Caco-2 (cell line): Measurements from ENCODE around the gene STK33. TPM values are rescaled to one million over a fixed set of nuclear protein-coding genes. Genes with fewer than 3 reads are reported as not detected.

Experiments
- BruUV-seq: library from RNA; stranded (reverse); fragments of 400-500 nt; replicated peaks from 2 replicates; lab custom pipeline; 2021; lab: Mats Ljungman, UMichigan
- CTCF ChIA-PET: fragments of 300-600 bp; sonication (Branson Sonifier 250); formaldehyde crosslinking; loops from one replicate; lab custom pipeline; 2022; ENCODE audit warnings: antibody characterized with exemption; lab: Charles Lee
- POLR2A ChIA-PET: fragments of 300-600 bp; sonication (Branson Sonifier 250); formaldehyde crosslinking; loops from one replicate; lab custom pipeline; 2022; ENCODE audit warnings: antibody characterized with exemption; lab: Charles Lee
- DNase-seq, 2 experiments: peaks; one replicate each; pipeline versions ENCODE4 v3.0.0 to v3.0.0-alpha.2; 2020 to 2022
- H3K27me3 ChIP-seq: replicated peaks from 2 replicates; pipeline ENCODE4 v1.6.0; 2011; ENCODE audit warnings: low read length; ENCODE audit not compliant: control insufficient read depth, insufficient read depth
- H3K36me3 ChIP-seq: 2 replicates; pipeline ENCODE4 v1.5.1; 2011; ENCODE audit warnings: low read length; ENCODE audit not compliant: control insufficient read depth, insufficient read depth
- H3K4me1 ChIP-seq: fragments of 250-450 bp; sonication (Bioruptor Pico); 2 replicates; pipeline ENCODE4 v1.5.1; 2020; ENCODE audit warnings: mild to moderate bottlenecking
- H3K4me3 ChIP-seq: 2 replicates; pipeline ENCODE4 v1.5.1; 2011; ENCODE audit warnings: low read depth, mild to moderate bottlenecking, control low read depth, low read length
- H3K9me3 ChIP-seq: fragments of 250-450 bp; sonication (Bioruptor Pico); 2 replicates; pipeline ENCODE4 v1.5.1; 2020; ENCODE audit warnings: mild to moderate bottlenecking, moderate library complexity
- H3K27ac Mint-ChIP-seq: one replicate; pipeline ENCODE4 v1.8.0; 2022; ENCODE audit warnings: mixed read lengths; ENCODE audit not compliant: unreplicated experiment
- H3K27me3 Mint-ChIP-seq: one replicate; pipeline ENCODE4 v1.8.0; 2022; ENCODE audit warnings: mixed read lengths; ENCODE audit not compliant: insufficient read depth, unreplicated experiment
- H3K36me3 Mint-ChIP-seq: one replicate; pipeline ENCODE4 v1.8.0; 2022; ENCODE audit warnings: mild to moderate bottlenecking, mixed read lengths; ENCODE audit not compliant: insufficient read depth, unreplicated experiment
- H3K4me1 Mint-ChIP-seq: one replicate; pipeline ENCODE4 v1.8.0; 2022; ENCODE audit warnings: low read depth, mixed read lengths; ENCODE audit not compliant: unreplicated experiment
- H3K4me3 Mint-ChIP-seq: one replicate; pipeline ENCODE4 v1.8.0; 2022; ENCODE audit warnings: mild to moderate bottlenecking, moderate library complexity, mixed read lengths; ENCODE audit not compliant: unreplicated experiment
- H3K9me3 Mint-ChIP-seq: one replicate; pipeline ENCODE4 v1.8.0; 2022; ENCODE audit warnings: mixed read lengths; ENCODE audit not compliant: unreplicated experiment
- intact Hi-C: fragments of 100-400 bp; cut with micrococcal nuclease; formaldehyde crosslinking; loops from one replicate; pipeline ENCODE4 v1.10.0; 2022; ENCODE audit not compliant: unreplicated experiment
- total RNA-seq: library from RNA; stranded (reverse); gene quantifications from 2 replicates; pipeline ENCODE4 v1.2.3, GENCODE V29; 2022
- TF ChIP-seq, protein P1 (sequence below), 2 experiments: fragments of 200-600 bp in 1 of 2; IDR thresholded peaks; 1 replicate in 1 of 2; 2 replicates in 1 of 2; pipeline versions ENCODE4 v1.5.1 to v1.8.0; 2011 to 2022; ENCODE audit warnings: antibody characterized with exemption in 1 of 2, control low read depth in 1 of 2, inconsistent platforms in 1 of 2, low read depth in 1 of 2, low read length in 1 of 2, mild to moderate bottlenecking in 1 of 2, moderate library complexity in 1 of 2; ENCODE audit not compliant: insufficient read depth in 1 of 2, severe bottlenecking in 1 of 2, unreplicated experiment in 1 of 2

STK33 gene
- total RNA-seq, 1 experiment from 2014 or later: 0.98 TPM

DNA sequence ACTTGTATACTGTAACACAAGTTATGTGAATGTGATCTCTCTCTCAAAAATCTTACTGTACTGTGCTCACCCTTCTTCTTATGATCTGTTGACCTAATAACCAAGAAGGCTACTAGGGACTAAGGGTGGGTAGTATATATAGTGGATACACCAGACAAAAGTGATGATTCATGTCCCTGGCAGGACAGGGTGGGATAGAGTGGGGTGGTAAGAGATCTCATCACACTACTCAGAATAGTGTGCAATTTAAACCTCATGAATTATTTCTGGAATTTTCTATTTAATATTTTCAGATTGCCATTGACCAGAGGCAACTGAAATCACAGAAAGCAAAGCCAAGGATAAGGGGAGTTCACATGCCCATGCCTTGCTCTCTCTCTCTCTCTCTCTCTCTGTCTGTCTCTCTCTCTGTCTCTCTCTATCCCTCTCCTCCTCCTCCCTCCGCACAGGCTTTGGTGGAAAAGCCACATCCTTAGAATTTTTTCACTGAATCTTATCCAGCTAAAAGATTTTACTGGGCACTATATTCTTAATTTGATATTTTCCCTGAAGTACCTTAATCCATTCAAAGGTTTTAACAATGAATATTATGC lies 12.0 kb upstream of the STK33 start:
- no TSS peak for BruUV-seq
- no peak for DNase-seq
- no peak overlapping the region for H3K27ac Mint-ChIP-seq
- intact Hi-C loops: no loop called here
- ChIA-PET POLR2A (no interaction called here), CTCF (interaction anchor here (0.6 kb wide), 1 partner anchor 1870 kb away, joined by 3 read pairs; no protein-coding TSS in a partner anchor)
- no peaks in the 10 kb centered on the region for H3K4me1 Mint-ChIP-seq
- no peaks in the 10 kb centered on the region for H3K36me3 Mint-ChIP-seq
- TF ChIP-seq, protein P1, sequence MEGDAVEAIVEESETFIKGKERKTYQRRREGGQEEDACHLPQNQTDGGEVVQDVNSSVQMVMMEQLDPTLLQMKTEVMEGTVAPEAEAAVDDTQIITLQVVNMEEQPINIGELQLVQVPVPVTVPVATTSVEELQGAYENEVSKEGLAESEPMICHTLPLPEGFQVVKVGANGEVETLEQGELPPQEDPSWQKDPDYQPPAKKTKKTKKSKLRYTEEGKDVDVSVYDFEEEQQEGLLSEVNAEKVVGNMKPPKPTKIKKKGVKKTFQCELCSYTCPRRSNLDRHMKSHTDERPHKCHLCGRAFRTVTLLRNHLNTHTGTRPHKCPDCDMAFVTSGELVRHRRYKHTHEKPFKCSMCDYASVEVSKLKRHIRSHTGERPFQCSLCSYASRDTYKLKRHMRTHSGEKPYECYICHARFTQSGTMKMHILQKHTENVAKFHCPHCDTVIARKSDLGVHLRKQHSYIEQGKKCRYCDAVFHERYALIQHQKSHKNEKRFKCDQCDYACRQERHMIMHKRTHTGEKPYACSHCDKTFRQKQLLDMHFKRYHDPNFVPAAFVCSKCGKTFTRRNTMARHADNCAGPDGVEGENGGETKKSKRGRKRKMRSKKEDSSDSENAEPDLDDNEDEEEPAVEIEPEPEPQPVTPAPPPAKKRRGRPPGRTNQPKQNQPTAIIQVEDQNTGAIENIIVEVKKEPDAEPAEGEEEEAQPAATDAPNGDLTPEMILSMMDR (IDR thresholded peaks at IDR 0.05; ENCODE audit: insufficient read depth in 1 of 2, low read depth in 1 of 2, low read length in 1 of 2, severe bottlenecking in 1 of 2, unreplicated experiment in 1 of 2): no peak
- no peaks in the 10 kb centered on the region for H3K36me3 ChIP-seq
- H3K4me3 ChIP-seq: no peak overlapping the region
- no peak overlapping the region for H3K4me3 Mint-ChIP-seq
- no peaks in the 10 kb centered on the region for H3K9me3 ChIP-seq
- H3K4me1 ChIP-seq: no peaks in the 10 kb centered on the region
- H3K27me3 ChIP-seq: no peaks in the 10 kb centered on the region
- peaks cover 4% of the 10 kb centered on the region for H3K27me3 Mint-ChIP-seq
- no peaks in the 10 kb centered on the region for H3K9me3 Mint-ChIP-seq

DNA sequence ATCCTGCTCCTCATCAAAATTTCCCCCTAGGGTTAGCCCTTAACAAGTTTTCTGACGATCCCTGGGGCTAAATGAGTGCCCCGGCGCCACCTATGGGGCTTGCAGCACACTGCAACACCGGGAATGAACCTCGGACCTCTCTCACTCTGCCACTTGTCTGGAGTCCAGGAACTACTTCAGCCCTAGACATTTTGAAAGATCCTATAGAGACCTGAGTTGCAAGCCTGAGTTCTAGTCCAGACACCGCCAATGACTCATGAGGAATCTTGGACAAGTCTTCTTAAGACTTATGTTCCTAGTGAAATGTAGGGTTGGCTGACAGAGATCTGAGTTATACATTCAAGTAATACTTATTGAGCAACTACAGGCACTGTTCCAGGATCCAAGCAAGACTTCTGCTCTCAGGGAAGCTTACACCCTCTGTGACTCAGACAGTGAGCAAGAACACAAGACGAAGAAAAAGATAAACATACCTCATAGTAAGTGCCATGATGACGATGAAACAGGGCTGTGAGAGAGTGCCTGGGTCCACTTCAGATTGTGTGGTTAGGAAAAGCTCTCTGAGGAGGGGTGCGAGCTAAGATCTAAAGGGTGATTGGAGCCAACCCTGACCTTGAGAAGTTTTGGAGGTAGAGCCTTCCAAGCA lies 10.2 kb upstream of the STK33 start:
- Mint-ChIP-seq H3K9me3 (no peaks in the 10 kb centered on the region), H3K4me1 (no peaks in the 10 kb centered on the region), H3K4me3 (no peak overlapping the region), H3K27ac (no peak overlapping the region), H3K36me3 (no peaks in the 10 kb centered on the region), H3K27me3 (peaks cover 4% of the 10 kb centered on the region)
- H3K4me1 ChIP-seq: no peaks in the 10 kb centered on the region
- ChIA-PET CTCF (no interaction called here), POLR2A (no interaction called here)
- no TSS peak for BruUV-seq
- intact Hi-C loops: no loop called here
- peak; percentile 51 to 69 for DNase-seq
- H3K4me3 ChIP-seq: no peak overlapping the region
- no peaks in the 10 kb centered on the region for H3K27me3 ChIP-seq
- H3K36me3 ChIP-seq: no peaks in the 10 kb centered on the region
- TF ChIP-seq, protein P1 (IDR thresholded peaks at IDR 0.05; ENCODE audit: insufficient read depth in 1 of 2, low read depth in 1 of 2, low read length in 1 of 2, severe bottlenecking in 1 of 2, unreplicated experiment in 1 of 2): peak; percentile 71 to 76
- no peaks in the 10 kb centered on the region for H3K9me3 ChIP-seq

DNA sequence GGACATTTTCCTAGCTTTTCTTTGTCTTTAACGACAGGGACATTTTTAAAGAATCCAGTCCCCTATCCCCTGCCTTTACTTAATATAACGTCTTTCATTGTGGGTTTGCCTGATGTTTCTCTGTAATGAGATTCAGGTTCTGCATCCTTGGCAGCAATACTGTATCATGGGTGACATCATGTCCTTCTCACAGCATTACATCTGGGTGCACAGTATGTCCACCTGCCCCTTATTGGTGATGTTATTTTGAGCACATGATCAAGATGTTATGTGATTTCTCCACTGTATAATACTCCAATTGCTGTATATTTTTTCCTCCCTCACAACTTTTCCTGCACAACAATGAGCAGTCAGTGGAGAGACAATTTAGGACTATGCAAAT lies 9.7 kb upstream of the STK33 start:
- ChIA-PET POLR2A (no interaction called here), CTCF (no interaction called here)
- Mint-ChIP-seq H3K36me3 (no peaks in the 10 kb centered on the region), H3K27ac (no peak overlapping the region), H3K27me3 (peaks cover 4% of the 10 kb centered on the region), H3K4me3 (no peak overlapping the region), H3K4me1 (no peaks in the 10 kb centered on the region), H3K9me3 (no peaks in the 10 kb centered on the region)
- TF ChIP-seq, protein P1 (IDR thresholded peaks at IDR 0.05; ENCODE audit: insufficient read depth in 1 of 2, low read depth in 1 of 2, low read length in 1 of 2, severe bottlenecking in 1 of 2, unreplicated experiment in 1 of 2): no peak
- no peaks in the 10 kb centered on the region for H3K27me3 ChIP-seq
- no peak for DNase-seq
- no peak overlapping the region for H3K4me3 ChIP-seq
- no peaks in the 10 kb centered on the region for H3K36me3 ChIP-seq
- intact Hi-C loops: no loop called here
- H3K9me3 ChIP-seq: no peaks in the 10 kb centered on the region
- BruUV-seq: no TSS peak
- no peaks in the 10 kb centered on the region for H3K4me1 ChIP-seq
